ENCODE measurements around the gene ERI2. TPM values are rescaled to one million over a fixed set of nuclear protein-coding genes. Genes with fewer than 3 reads are reported as not detected.

Gene ERI2
- total RNA-seq, 1 experiment from 2014 or later, result 13.2 TPM

- ChIA-PET CTCF (no interaction called here), POLR2A (ENCODE audit: unreplicated experiment) (interaction anchor here (0.6 kb wide), 1 partner anchor 15 kb away, joined by 3 read pairs; no protein-coding TSS in a partner anchor)
- Histone ChIP-seq H3K4me3 (ENCODE audit: low read length) (no peak overlapping the region), H3F3A (ENCODE audit: low read length, unreplicated experiment) (no peaks in the 10 kb centered on the region), H3K4me2 (ENCODE audit: low read length) (no peak overlapping the region), H3K27ac (ENCODE audit: low read length) (no peak overlapping the region), H3K9me3 (ENCODE audit: low read length) (no peaks in the 10 kb centered on the region), H4K20me1 (ENCODE audit: low read length) (no peaks in the 10 kb centered on the region), H2AFZ (ENCODE audit: low read length) (no peak overlapping the region), H3K9me2 (replicated peaks; ENCODE audit: low read length) (no peaks in the 10 kb centered on the region), H3K9ac (ENCODE audit: low read length) (no peak overlapping the region), H3K79me2 (ENCODE audit: low read length) (no peaks in the 10 kb centered on the region), H3K27me3 (ENCODE audit: low read length) (no peaks in the 10 kb centered on the region), H3K36me3 (ENCODE audit: low read depth, low read length) (no peaks in the 10 kb centered on the region), H3K4me1 (ENCODE audit: insufficient read depth, low read length) (no peaks in the 10 kb centered on the region)
- DNase-seq, result no peak
- ATAC-seq, result no peak
- no TSS peak for BruUV-seq (replicated peaks)
- TF ChIP-seq CTCF (conservative IDR thresholded peaks at IDR 0.05; ENCODE audit: low read depth, low read length) (no peak), EZH2 (IDR thresholded peaks at IDR 0.05; ENCODE audit: low read length, unreplicated experiment) (no peak), EZH2phosphoT487 (IDR thresholded peaks at IDR 0.05; ENCODE audit: borderline replicate concordance, low read length) (no peak)
- intact Hi-C loops (cut with micrococcal nuclease), result no loop called here
Measured at GRCh38 chr16:20818929-20819585, 12.8 kb upstream of the ERI2 start.

- Histone ChIP-seq H3K4me3 (ENCODE audit: low read length) (no peak overlapping the region), H3K36me3 (ENCODE audit: low read depth, low read length) (no peaks in the 10 kb centered on the region), H3K4me1 (ENCODE audit: insufficient read depth, low read length) (no peaks in the 10 kb centered on the region), H3K27me3 (ENCODE audit: low read length) (no peaks in the 10 kb centered on the region), H3K79me2 (ENCODE audit: low read length) (no peaks in the 10 kb centered on the region), H3K9me2 (replicated peaks; ENCODE audit: low read length) (no peaks in the 10 kb centered on the region), H4K20me1 (ENCODE audit: low read length) (no peaks in the 10 kb centered on the region), H3F3A (ENCODE audit: low read length, unreplicated experiment) (no peaks in the 10 kb centered on the region), H3K9ac (ENCODE audit: low read length) (no peak overlapping the region), H3K27ac (ENCODE audit: low read length) (0 out of 2 replicates have a peak overlapping the region, but pooled peaks have one; percentile 18), H3K4me2 (ENCODE audit: low read length) (no peak overlapping the region), H2AFZ (ENCODE audit: low read length) (no peak overlapping the region), H3K9me3 (ENCODE audit: low read length) (no peaks in the 10 kb centered on the region)
- ATAC-seq (peak; percentile 92), DNase-seq (peak; percentile 9)
- ChIA-PET CTCF (no interaction called here), POLR2A (ENCODE audit: unreplicated experiment) (interaction anchor here (0.6 kb wide), 1 partner anchor 8 kb away, joined by 4 read pairs; the partner anchor contains the start of genes ERI2 and REXO5)
- no peak for TF ChIP-seq CTCF (conservative IDR thresholded peaks at IDR 0.05; ENCODE audit: low read depth, low read length)
- no peak for TF ChIP-seq EZH2 (IDR thresholded peaks at IDR 0.05; ENCODE audit: low read length, unreplicated experiment)
- TF ChIP-seq EZH2phosphoT487 (IDR thresholded peaks at IDR 0.05; ENCODE audit: borderline replicate concordance, low read length), result no peak
- intact Hi-C loops (cut with micrococcal nuclease), result no loop called here
- BruUV-seq (replicated peaks), result no TSS peak
Measured at GRCh38 chr16:20814784-20815183, 8.5 kb upstream of the ERI2 start.

GRCh38 chr16:20812510-20812909 lies 6.2 kb upstream of the ERI2 start:
- DNase-seq (no peak), ATAC-seq (no peak)
- H3K9me3 ChIP-seq (ENCODE audit: low read length), result no peaks in the 10 kb centered on the region
- intact Hi-C loops (cut with micrococcal nuclease), result no loop called here
- no peak overlapping the region for H3K4me3 ChIP-seq (ENCODE audit: low read length)
- BruUV-seq (replicated peaks), result no TSS peak
- H3K4me1 ChIP-seq (ENCODE audit: insufficient read depth, low read length), result 0 out of 2 replicates have a peak, but pooled peaks cover 5% of the 10 kb centered on the region
- CTCF ChIA-PET, result no interaction called here
- H3K27ac ChIP-seq (ENCODE audit: low read length), result no peak overlapping the region
- H3K9me2 ChIP-seq (replicated peaks; ENCODE audit: low read length), result no peaks in the 10 kb centered on the region
- H3K4me2 ChIP-seq (ENCODE audit: low read length), result no peak overlapping the region
- H2AFZ ChIP-seq (ENCODE audit: low read length), result no peak overlapping the region
- H3K9ac ChIP-seq (ENCODE audit: low read length), result no peak overlapping the region
- TF ChIP-seq CTCF (conservative IDR thresholded peaks at IDR 0.05; ENCODE audit: low read depth, low read length) (no peak), EZH2phosphoT487 (IDR thresholded peaks at IDR 0.05; ENCODE audit: borderline replicate concordance, low read length) (no peak), EZH2 (IDR thresholded peaks at IDR 0.05; ENCODE audit: low read length, unreplicated experiment) (no peak)
- H3F3A ChIP-seq (ENCODE audit: low read length, unreplicated experiment), result no peaks in the 10 kb centered on the region
- H3K79me2 ChIP-seq (ENCODE audit: low read length), result peaks cover 8% of the 10 kb centered on the region
- no peaks in the 10 kb centered on the region for H4K20me1 ChIP-seq (ENCODE audit: low read length)
- no peaks in the 10 kb centered on the region for H3K36me3 ChIP-seq (ENCODE audit: low read depth, low read length)
- no peaks in the 10 kb centered on the region for H3K27me3 ChIP-seq (ENCODE audit: low read length)
- POLR2A ChIA-PET (ENCODE audit: unreplicated experiment), result no interaction called here
